ENCODE results near the gene KIF1C.

DNA sequence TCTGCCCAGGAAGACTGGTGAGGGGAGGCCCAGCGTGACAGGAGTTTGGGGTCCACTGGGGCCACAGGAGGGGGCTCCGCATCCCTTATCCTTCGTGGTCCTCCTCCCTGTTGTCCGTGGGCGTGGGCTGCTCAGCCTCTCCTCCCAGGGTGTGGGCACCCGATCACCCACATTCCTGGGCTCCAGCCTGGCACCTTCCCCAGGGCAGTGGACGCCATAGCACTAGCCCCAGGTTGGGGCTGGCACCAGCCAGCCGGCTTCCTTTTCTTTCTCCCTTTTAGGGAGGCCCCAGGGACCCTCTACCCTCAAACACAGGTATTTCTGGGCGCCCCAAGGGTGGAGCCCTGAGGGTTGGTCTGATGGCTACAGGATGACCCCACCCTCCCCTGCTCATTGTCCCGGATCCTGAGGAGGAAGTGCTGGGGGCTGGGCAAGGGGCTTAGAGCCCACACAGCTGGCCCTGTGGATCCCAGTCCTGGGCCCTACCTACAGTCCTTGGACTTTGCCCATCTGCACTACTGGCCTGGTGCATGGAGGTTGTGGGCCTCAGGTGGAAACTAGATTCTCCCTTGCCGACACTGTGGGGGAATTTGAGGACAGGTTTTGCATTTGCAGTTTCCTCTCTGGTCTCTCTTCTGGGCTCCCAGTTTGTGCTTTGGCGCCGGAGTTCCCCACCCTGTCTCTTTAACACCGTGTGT, 1.1 kb downstream of the KIF1C start:
- TF ChIP-seq POLR2A (IDR thresholded peaks at IDR 0.05; ENCODE audit: low read length) (no peak), GATA1 (IDR thresholded peaks at IDR 0.05; ENCODE audit: low read depth, low read length) (no peak)

Measured in erythroblast (primary cell).